AG04450 (cell line): ENCODE data around the gene DCLK1. TPM values are rescaled to one million over a fixed set of nuclear protein-coding genes. Genes with fewer than 3 reads are reported as not detected.

ENCODE experiments used
- CTCF ChIA-PET: fragments of 300-600, 350-600 bp; formaldehyde crosslinking; extraction: SDS; loops from one replicate; lab custom pipeline; 2022; ENCODE audit warnings: antibody characterized with exemption, inconsistent platforms; lab: Charles Lee
- POLR2A ChIA-PET: fragments of 350-600 bp; formaldehyde crosslinking; extraction: SDS; loops from one replicate; lab custom pipeline; 2021; ENCODE audit warnings: antibody characterized with exemption, inconsistent platforms; lab: Yijun Ruan, JAX
- DNase-seq: peaks from one replicate; pipeline ENCODE4 v3.0.0-alpha.2; 2011; ENCODE audit warnings: low read depth, low spot score
- H3K27ac ChIP-seq: one replicate; pipeline ENCODE4 v1.5.1; 2012; ENCODE audit warnings: low read depth, low read length, control low read depth
- H3K27me3 ChIP-seq: one replicate; pipeline ENCODE4 v1.6.0; 2012; ENCODE audit warnings: low read length; ENCODE audit not compliant: control insufficient read depth, insufficient read depth
- H3K4me3 ChIP-seq: 2 replicates; pipeline ENCODE4 v1.5.1; 2011; ENCODE audit warnings: mild to moderate bottlenecking, low read depth, low read length, control low read depth
- H3K9me3 ChIP-seq: 2 replicates; pipeline ENCODE4 v1.5.1; 2012; ENCODE audit warnings: low read length; ENCODE audit not compliant: control insufficient read depth, insufficient read depth
- polyA plus RNA-seq: library from polyadenylated mRNA; depleted of rRNA; stranded (reverse); fragments of >200 nt; gene quantifications from 2 replicates; pipeline ENCODE4 v1.2.3, GENCODE V29; 2011
- TF ChIP-seq, protein P1 (sequence below): IDR thresholded peaks from 2 replicates; pipeline ENCODE4 v1.5.1; 2011; ENCODE audit warnings: low read depth, low read length, control low read depth, inconsistent platforms

DCLK1 gene
- polyA plus RNA-seq, 1 experiment, result not detected

DNA sequence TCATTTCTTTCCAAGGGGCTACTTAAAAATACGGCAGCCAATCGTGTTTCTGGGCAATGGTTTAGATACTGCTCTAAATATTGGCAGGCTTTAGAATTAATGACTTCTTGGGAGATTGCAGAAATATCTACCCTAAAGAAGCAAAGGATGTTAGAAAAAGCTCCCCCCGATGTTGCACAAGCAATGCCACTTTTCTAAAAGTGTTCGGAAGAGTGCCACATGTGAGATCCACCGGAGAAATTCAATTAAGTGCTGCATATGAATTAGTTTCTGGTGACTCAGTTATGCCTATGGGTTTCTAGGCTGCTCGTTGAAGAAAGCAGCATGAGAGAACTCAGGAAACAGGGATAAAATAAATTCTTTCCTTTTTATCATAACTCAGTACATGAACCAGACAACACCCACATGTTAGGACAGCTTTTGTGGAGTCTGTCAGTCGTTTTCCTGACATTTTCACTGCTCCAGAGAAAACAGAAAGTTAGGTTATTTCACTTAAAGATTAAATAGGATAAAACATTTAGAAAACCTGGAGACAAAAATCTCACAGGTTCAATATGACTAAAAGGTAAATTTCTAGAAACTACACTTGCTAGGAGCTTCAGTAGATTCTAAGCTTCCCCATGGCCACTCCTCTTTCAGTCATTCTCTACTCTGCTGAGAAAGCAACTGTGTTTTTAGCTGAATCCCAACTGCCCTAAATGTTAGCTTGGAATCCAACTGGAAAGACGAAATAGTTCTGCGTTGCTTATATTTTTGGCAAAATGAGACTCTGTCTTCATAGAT, 244.7 kb downstream of the DCLK1 start:
- DNase-seq, result no peak
- CTCF ChIA-PET, result interaction anchor here (1.1 kb wide), 1 partner anchor 97 kb away, joined by 3 read pairs; no protein-coding TSS in a partner anchor
- POLR2A ChIA-PET, result no interaction called here
- H3K4me3 ChIP-seq, result no peak overlapping the region
- H3K27me3 ChIP-seq, result no peaks in the 10 kb centered on the region
- H3K9me3 ChIP-seq, result no peaks in the 10 kb centered on the region
- TF ChIP-seq, protein P1, sequence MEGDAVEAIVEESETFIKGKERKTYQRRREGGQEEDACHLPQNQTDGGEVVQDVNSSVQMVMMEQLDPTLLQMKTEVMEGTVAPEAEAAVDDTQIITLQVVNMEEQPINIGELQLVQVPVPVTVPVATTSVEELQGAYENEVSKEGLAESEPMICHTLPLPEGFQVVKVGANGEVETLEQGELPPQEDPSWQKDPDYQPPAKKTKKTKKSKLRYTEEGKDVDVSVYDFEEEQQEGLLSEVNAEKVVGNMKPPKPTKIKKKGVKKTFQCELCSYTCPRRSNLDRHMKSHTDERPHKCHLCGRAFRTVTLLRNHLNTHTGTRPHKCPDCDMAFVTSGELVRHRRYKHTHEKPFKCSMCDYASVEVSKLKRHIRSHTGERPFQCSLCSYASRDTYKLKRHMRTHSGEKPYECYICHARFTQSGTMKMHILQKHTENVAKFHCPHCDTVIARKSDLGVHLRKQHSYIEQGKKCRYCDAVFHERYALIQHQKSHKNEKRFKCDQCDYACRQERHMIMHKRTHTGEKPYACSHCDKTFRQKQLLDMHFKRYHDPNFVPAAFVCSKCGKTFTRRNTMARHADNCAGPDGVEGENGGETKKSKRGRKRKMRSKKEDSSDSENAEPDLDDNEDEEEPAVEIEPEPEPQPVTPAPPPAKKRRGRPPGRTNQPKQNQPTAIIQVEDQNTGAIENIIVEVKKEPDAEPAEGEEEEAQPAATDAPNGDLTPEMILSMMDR, result no peak
- no peak overlapping the region for H3K27ac ChIP-seq

DNA sequence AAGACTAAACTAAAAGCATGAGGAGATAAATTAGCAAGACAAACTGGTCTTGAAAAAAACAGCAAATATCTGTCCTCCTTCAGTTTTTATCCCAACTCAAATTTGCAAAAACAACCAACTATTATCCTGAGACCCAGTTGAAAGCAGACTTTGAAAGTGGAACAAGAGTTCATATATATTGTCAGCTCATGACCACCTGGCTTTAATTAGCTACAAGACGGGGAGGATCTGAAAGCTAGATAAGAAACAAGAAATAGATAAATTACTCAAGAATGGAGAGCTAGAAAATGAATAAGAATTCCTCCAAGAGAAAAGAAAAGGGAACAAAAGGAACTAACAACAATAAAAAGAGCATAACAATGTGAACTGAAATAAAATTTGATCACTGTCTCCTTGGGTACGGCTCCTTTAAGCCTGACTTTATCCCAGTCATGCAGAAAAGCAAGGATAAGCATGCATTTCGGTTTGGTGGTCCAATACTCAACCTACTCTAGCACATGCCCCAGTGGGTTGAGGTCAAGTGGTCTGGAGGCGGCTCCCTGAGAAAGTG, 246.9 kb downstream of the DCLK1 start:
- no peak for DNase-seq
- Histone ChIP-seq H3K9me3 (no peaks in the 10 kb centered on the region), H3K27me3 (no peaks in the 10 kb centered on the region), H3K27ac (no peak overlapping the region), H3K4me3 (no peak overlapping the region)
- ChIA-PET CTCF (no interaction called here), POLR2A (no interaction called here)
- TF ChIP-seq, protein P1, result no peak

DNA sequence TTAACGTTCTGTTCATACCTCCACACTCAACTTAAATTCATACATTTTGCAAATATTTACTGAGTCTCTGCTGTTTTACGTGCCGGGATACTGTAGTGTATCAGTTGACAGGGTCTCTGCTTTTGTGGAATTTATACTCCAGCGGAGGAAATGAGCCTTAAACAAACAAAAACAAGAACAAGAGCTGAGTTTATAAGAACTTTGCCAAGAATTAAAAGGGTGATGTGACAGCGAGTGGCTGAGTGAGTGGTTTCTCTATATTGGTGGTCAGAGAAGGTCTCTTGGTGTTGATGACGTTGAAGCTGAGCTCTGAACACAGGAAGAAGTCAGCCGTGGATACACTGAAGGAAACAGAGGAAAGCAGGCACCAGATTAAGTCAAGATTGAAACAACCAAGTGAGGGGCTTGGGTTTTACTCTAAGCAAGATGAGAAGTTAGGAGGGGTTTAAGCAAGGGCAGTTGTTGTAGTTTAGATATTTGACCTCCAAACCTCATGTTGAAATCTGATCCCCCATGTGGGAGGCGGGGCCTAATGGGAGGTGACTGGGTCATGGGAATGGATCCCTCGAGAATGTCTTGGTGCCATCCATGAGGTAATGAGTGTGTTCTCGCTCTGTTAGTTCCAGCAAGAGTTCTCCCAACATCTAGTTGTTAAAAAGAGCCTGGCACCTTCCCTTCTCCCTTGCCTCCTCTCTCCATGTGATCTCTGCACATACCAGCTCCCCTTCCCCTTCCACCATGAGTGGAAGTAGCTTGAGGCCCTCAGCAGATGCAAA, 248.3 kb downstream of the DCLK1 start:
- Histone ChIP-seq H3K27me3 (no peaks in the 10 kb centered on the region), H3K9me3 (no peaks in the 10 kb centered on the region), H3K27ac (no peak overlapping the region), H3K4me3 (no peak overlapping the region)
- TF ChIP-seq, protein P1, result no peak
- CTCF ChIA-PET, result interaction anchor here (0.7 to 1.1 kb wide), 2 partner anchors 10 to 70 kb away, joined by 3 to 4 read pairs; no protein-coding TSS in a partner anchor
- POLR2A ChIA-PET, result no interaction called here
- DNase-seq, result no peak

DNA sequence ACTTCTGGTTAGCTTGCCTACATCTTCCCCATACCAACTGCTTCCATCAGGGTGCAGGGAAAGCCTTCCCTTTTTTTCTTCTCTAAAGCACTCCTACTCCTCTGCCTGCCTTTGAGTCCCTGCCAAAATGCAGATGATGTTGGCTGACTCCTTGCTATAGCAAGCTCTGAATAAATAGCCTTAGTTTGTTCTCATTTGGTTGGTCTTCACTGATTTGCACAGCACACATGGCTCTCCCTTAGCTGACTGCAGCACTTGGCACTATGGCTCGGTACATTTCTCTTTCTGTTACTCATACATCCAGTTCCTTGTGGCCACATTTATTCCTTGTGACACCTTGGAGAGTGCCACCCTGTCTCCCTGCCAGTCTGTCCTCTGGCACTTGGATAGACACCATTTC, 249.8 kb downstream of the DCLK1 start:
- Histone ChIP-seq H3K27ac (no peak overlapping the region), H3K9me3 (no peaks in the 10 kb centered on the region), H3K4me3 (no peak overlapping the region), H3K27me3 (no peaks in the 10 kb centered on the region)
- TF ChIP-seq, protein P1, result no peak
- POLR2A ChIA-PET, result no interaction called here
- CTCF ChIA-PET, result no interaction called here
- no peak for DNase-seq

DNA sequence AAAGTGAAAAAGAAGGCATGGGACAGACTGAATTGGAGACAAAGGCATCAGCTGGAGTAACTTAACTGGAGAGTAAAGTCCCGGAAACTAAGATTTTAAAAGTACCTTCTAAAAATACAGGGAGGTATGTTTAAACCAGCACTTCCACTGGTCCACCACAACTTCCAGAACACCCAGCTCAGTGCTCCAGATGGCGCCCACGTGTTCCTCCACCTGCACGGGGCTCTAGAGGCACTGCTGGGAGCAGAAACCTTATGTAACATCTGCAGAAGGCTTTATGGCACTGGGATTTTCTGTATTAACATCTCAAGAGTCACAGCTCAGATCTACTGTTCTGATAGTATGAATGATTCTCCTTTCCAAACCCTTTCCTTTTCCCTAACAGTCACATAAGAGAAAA, 252.1 kb downstream of the DCLK1 start:
- no peaks in the 10 kb centered on the region for H3K27me3 ChIP-seq
- no peaks in the 10 kb centered on the region for H3K9me3 ChIP-seq
- no peak overlapping the region for H3K27ac ChIP-seq
- ChIA-PET POLR2A (no interaction called here), CTCF (no interaction called here)
- TF ChIP-seq, protein P1, result no peak
- H3K4me3 ChIP-seq, result no peak overlapping the region
- DNase-seq, result no peak
